GM12875 (cell line): ENCODE data around the gene LRRTM4.

Experiments
- H3K4me3 ChIP-seq: one replicate; pipeline ENCODE4 v1.5.1; 2011; ENCODE audit warnings: low read depth, low read length, control low read depth
- TF ChIP-seq, protein P1 (sequence below): IDR thresholded peaks from 2 replicates; pipeline ENCODE4 v1.5.1; 2011; ENCODE audit warnings: low read depth, mild to moderate bottlenecking, control low read depth, inconsistent platforms, low read length, moderate library complexity, borderline replicate concordance; ENCODE audit not compliant: insufficient read depth

The LRRTM4 gene

DNA sequence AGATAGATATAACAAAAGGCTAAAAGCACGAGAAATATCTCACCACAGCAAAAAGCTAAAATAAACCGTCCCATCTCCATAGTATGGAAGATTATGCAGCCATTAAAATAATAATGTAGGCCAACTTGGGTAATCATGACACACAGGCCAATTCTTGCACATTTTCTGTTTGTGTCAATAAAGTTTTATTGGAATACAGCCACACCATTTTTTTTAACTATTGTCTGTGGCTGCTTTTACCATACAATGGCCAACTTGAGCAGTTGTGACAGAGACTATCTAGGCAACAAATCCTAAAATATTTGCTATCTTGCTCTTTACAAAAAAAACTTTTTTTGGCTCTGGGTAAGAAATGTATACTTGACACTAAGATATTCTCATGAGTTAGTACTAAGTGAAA, 212.5 kb downstream of the LRRTM4 start:
- H3K4me3 ChIP-seq = no peak overlapping the region
- TF ChIP-seq, protein P1, sequence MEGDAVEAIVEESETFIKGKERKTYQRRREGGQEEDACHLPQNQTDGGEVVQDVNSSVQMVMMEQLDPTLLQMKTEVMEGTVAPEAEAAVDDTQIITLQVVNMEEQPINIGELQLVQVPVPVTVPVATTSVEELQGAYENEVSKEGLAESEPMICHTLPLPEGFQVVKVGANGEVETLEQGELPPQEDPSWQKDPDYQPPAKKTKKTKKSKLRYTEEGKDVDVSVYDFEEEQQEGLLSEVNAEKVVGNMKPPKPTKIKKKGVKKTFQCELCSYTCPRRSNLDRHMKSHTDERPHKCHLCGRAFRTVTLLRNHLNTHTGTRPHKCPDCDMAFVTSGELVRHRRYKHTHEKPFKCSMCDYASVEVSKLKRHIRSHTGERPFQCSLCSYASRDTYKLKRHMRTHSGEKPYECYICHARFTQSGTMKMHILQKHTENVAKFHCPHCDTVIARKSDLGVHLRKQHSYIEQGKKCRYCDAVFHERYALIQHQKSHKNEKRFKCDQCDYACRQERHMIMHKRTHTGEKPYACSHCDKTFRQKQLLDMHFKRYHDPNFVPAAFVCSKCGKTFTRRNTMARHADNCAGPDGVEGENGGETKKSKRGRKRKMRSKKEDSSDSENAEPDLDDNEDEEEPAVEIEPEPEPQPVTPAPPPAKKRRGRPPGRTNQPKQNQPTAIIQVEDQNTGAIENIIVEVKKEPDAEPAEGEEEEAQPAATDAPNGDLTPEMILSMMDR = no peak

DNA sequence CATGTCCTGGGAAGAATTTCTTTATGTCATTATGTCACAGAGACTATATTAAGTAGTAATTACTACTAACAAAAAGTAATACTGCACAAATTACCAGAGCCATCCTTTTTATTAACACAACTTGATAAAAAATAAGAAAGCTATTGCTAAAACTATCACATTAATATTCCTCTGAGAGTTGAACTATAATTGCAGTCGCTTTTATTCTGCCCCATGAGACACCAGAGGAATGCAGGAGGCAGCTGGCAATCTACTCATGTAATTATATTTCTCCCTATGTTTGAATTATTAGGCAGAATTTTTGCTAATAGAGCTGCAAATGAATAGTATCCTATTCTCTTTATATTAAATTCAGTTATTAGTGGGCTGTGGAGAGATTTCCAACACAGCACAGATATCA, 220.7 kb downstream of the LRRTM4 start:
- TF ChIP-seq, protein P1 = no peak
- no peak overlapping the region for H3K4me3 ChIP-seq

DNA sequence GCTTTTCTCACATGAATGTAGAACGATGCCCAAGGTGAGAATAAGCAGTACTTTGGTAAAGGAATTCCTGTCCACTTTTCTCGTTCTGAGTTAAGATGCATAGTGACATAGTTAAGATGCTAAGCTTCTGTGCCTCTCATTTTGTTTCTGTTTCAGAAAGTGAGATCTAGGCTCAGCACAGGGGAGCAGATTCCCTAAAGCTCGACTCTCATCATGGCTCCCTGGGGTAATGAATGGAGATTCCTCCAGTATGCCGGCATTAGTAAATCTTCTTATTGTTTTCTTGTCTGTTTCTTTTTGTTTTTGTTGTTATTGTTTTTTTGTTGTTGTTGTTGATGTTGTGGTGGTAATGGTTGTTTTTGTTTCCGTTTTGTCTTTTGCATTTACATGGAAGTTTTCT, 225.4 kb downstream of the LRRTM4 start:
- no peak overlapping the region for H3K4me3 ChIP-seq
- TF ChIP-seq, protein P1 = no peak

DNA sequence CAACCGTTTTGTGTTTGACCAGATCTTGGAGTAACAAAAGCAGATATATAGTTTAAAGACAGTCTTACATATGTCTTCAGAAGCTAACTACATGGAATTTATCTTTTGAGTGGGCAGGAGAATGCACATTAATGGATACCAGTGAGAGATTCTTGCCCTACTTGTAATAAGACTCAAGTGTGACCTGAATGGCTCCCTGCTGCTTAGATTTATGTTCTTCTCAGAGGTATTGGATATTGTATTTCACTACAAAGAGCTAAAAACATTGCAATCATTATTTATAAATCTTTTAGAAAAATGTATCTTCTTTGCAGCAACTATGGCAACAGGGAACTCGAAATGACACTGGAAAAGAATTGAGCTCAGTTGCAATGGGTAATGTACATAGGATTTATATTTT, 227.7 kb downstream of the LRRTM4 start:
- TF ChIP-seq, protein P1 = no peak
- H3K4me3 ChIP-seq = no peak overlapping the region

DNA sequence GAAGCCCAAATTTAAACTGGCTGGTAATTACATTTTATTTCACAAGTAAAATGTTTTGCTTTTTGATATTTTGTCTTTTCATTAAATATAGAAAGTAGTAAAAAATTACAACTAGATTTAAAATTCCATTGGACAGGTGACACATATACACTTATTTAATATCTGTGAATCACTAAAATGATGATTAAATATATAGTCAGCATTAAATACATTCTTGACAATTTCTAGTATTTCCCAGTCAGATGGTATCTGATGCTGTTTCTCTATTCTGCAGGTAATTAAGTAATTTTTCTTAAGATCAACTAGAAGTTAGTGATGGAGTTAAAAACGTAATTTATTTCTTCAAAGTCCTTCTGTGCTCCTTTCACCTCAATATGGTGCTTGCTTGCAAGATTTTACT, 237.8 kb downstream of the LRRTM4 start:
- TF ChIP-seq, protein P1 = no peak
- no peak overlapping the region for H3K4me3 ChIP-seq

DNA sequence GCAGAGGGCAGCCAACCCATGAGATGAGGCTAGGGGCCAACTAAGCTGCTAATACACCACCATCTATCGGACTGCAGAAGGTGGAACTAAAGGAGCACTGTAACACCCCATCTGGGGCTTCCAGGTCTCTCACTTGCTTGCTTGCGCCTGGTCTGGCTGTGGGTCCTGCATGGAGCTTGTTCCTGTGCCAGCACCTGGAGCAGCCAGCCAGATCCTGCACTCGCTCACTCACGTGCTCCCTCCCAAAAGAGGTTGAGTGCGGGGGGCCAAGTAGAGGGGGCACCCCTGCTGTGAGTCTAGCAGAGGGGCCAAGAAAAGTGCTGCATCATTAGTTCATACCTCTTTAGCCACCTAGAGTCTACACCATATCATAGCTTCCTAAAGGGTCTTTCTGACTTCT, 250.9 kb downstream of the LRRTM4 start:
- no peak overlapping the region for H3K4me3 ChIP-seq
- TF ChIP-seq, protein P1 = no peak

DNA sequence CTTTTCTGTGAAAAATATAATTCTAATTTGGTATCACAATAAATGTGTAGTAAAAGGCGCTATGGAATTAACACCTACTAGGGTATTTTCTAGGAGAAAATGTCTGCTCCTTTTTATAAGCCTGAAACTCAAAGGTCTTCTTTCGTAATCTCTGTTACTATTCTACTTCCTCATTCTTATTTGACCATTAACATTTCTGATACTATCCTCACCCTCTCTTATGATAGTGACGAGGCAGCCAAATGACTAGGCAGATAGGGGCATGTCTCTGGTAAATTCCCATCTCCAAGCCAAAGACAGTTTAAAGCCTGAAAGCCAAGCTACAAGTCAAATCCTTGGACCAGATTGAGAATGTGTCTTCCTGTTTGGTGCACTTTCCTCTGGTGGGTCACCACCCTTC, 251.7 kb downstream of the LRRTM4 start:
- H3K4me3 ChIP-seq = no peak overlapping the region
- TF ChIP-seq, protein P1 = no peak
